GM21515 (cell line): ENCODE results near the gene CFAP100.

ENCODE experiments used
- ATAC-seq: cut with Tn5 transposase; IDR thresholded peaks from one replicate; pipeline ENCODE4 v1.9.1; 2021; ENCODE audit not compliant: unreplicated experiment

Gene CFAP100

GRCh38 chr3:126475413-126476114 lies 80.9 kb downstream of the CFAP100 start, which contains the start of gene ZXDC:
Gene ZXDC (minus strand): TSS chr3:126475891. CDS start chr3:126475865, 26 bp downstream.
- peak; percentile 84 for ATAC-seq

DNA sequence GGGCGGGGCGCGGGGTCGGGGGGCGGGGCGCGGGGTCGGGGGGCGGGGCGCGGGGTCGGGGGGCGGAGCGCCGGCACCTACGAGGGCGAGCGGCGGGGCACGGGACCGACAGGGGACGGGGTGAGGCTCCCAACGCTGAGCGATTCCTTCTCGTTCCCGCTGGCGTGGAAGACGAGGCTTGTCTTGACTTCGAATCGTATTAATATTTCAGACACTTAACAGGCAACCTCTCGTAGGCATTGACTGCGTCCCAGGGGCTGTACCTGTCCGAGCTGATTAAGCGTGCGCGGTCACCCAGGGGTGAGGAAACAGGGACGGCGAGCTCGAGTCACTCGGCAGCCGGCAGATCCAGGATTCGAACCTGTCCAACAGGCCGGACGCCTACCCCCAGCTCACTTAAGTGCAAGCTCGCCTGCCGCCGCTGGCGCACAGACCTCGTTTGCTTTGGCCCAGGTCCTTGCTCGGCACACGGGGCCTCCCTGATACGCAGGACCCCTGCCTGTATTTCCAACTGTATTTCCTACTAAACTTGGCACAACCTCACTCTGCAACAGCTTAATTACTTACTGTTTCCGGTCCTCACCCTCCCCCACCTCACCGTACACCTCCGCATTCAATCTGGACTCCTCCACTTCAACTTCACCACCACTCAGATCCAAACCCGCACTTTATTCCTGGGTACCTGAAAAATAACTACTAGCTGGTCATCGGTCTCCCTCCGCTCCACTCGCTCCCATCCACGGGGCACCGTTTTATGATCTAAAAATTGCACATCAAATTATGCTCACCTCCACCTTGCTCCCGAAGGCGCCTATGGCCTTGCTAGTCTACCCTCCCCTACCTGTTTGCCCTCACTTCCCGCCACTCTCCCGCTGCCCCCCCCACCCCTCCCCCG lies 81.7 kb downstream of the CFAP100 start:
- ATAC-seq = peak; percentile 33

GRCh38 chr3:126477061-126477380 lies 82.3 kb downstream of the CFAP100 start:
- no peak for ATAC-seq

- ATAC-seq = no peak
These were observed 84.0 kb downstream of the CFAP100 start for GRCh38 chr3:126478581-126479310.

DNA sequence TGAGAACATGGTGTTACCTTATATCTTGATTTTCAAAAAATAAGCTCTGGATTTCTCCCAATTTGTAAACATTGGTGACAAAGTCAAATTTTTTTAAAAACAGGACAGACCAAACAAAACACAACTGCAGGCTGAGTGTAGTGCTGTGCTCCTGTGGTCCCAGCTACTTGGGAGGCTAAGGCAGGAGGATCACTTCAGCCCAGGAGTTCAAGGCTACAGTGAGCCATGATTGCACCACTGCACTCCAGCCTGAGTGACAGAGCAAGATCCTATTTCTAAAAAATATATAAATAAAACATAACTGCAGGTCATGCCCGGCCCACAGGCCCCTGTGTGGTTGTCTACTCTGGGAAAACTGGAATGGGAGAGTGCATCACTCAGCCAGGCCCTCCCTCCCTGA lies 84.9 kb downstream of the CFAP100 start:
- no peak for ATAC-seq

DNA sequence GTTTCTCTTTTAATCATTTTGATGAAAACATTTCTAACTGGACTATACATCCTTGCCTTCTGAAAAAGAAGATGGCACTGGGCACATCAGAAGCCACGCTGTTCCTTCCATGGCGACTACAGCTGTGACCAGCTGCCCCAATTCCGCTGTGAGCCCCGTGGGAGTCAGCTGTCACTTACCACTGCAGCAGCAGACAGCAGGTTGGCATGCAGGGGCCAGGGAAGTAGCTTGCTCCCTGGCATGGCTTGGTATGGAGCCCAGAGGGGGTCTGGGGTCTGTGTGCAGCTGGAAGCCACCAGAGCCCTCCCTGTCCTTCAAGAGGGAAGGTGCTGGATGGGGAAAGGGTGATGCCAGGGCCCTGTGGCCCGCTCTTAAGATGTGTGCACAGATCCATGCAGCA lies 85.5 kb downstream of the CFAP100 start:
- no peak for ATAC-seq

- no peak for ATAC-seq
These were observed 86.2 kb downstream of the CFAP100 start for GRCh38 chr3:126480861-126481260.

- ATAC-seq = no peak
These were observed 87.2 kb downstream of the CFAP100 start for GRCh38 chr3:126481808-126482502.

GRCh38 chr3:126482503-126483255 lies 88.0 kb downstream of the CFAP100 start:
- no peak for ATAC-seq

DNA sequence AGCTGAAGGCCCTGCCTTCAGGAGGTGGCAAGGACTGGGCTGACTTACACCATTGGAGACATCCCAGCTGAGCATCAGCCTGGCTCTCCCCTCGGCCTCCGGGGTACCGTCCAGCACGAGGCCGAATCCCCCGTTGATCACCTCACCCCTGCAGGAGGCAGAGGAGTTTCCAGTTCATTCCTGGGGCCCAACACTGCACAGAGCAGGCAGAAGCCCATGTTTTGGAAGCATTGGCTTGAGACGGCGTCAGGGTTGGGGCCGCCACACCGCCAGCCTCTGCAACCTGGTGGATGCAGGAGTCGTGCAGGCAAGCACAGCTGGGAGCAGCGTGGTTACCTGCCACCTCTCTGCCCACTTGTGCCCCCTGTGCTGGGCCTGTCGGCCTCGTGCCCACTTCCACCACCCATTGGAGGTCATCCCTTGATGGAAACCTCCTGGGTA lies 88.6 kb downstream of the CFAP100 start:
- no peak for ATAC-seq

DNA sequence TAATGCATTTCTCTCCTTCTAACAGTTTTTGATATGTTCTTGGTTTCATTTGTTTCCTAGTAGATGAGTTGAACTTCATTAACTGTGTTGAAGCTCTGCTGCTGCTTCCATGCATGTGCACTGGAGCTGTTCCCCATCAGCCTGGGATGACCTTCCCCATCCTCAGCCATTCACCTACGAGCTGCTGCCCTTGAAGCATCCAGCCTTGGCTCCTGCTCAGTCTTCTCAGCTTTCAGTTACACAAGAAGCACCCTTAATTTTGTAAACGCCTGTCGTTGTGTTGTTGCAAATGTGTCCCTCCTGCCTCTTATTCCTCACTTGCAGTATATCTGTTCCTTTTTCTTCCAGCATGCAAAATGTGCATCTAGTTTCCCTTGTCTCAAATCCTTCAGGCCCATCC lies 89.4 kb downstream of the CFAP100 start:
- ATAC-seq = no peak

GRCh38 chr3:126484662-126485061 lies 90.0 kb downstream of the CFAP100 start:
- no peak for ATAC-seq

DNA sequence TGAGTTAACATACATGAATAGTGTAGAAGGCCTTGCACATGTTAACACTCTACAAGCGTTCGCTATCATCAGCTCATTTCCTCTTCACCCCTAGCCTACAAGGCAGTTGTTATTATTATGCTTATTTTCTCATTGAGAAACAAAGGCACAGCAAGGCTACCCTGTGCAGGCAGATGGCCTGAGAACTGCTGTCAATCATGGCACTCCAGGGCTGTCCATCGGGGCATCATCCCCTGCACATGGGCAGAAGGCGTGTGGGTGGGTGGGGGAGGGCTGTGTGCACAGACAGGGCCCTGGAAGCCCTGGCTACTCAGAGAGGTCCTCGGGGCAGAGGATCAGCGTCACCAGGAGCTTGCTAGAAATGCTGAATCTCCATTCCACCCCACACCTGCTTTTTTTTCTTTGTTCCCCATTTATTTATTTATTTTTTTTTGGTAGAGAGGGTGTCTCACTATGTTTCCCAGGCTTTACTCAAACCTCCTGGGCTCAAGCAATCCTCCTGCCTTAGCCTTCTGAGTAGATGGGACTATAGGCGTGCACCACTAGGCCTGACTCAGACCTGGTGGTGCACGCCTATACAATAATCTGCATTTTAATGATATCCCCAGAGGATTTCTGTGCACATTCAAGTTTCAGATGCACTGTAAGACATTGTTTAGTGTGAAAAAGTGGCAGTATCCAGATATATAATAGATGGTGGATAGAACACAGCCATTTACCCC lies 90.6 kb downstream of the CFAP100 start:
- ATAC-seq = no peak

DNA sequence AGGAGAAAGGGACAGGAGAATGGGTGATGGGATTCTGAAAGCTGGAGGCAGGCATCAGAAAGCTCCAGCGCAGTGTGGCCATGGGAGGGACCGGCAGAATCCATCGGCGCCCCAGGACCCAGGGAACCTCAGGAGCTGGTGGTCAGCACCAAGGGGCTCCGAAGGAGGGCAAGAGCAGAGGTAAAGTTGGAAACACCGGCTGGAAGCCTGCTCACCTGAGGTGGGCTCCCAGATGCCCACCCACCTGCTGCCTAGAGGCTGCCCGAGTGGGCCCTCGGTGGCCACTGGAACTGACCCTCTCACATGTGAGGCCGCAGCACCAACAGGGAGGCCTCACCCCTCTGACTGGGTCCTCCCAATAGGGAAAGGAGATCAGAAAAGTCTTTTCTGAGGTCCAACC lies 91.2 kb downstream of the CFAP100 start:
- no peak for ATAC-seq
